A549 treated with Mapracorat at 1 μM for 4 hours (cell line): ENCODE results near the gene ZNF740. TPM values are rescaled to one million over a fixed set of nuclear protein-coding genes. Genes with fewer than 3 reads are reported as not detected.

Experiments
- total RNA-seq: library from RNA; stranded (reverse); fragments of 200-300 nt; extraction: Qiagen RNA extraction; gene quantifications from 5 replicates; pipeline ENCODE4 v1.2.3, GENCODE V29; 2022

ZNF740 gene
- total RNA-seq = 10.9 to 16.1 TPM (median 13.8 TPM) in 5 replicates

GRCh38 chr12:53180220-53180930 is at the start of gene ZNF740, which contains the start of gene CSAD:
TSS of gene ZNF740 (plus strand) at chr12:53180722. CDS start at chr12:53181984, 1,262 bp downstream.
TSS of gene CSAD (minus strand) at chr12:53180925. CDS start at chr12:53173470, 7,455 bp downstream.

GRCh38 chr12:53207042-53207441 is 26.5 kb downstream of the ZNF740 start, which contains the start of gene ITGB7:
TSS of gene ITGB7 (minus strand) at chr12:53207251. CDS start at chr12:53200443, 6,808 bp downstream.

GRCh38 chr12:53231921-53232645 is 51.6 kb downstream of the ZNF740 start, which contains the start of gene RARG:
TSS of gene RARG (minus strand) at chr12:53232209. CDS start at chr12:53227545, 4,664 bp downstream.

Other genes starting within 250 kb of the ZNF740 start
- 2,830 to 3,225 TPM (median 2,990 TPM) in 5 replicates for gene KRT18, start 231.6 kb upstream of the ZNF740 start, total RNA-seq
- 233 to 364 TPM (median 274 TPM) in 5 replicates for gene EIF4B, start 174.3 kb upstream of the ZNF740 start, total RNA-seq
- 35.6 to 67.7 TPM (median 53.7 TPM) in 5 replicates for gene TNS2, start 130.7 kb upstream of the ZNF740 start, total RNA-seq
- gene SPRYD3, start 101.3 kb upstream of the ZNF740 start, total RNA-seq = 31.6 to 38.1 TPM (median 36.6 TPM) in 5 replicates
- 157 to 250 TPM (median 241 TPM) in 5 replicates for gene IGFBP6, start 83.1 kb upstream of the ZNF740 start, total RNA-seq
- gene SOAT2, start 77.2 kb upstream of the ZNF740 start, total RNA-seq = 0.14 to 0.28 TPM (median 0.23 TPM) in 5 replicates
- gene CSAD, start 203 bp downstream of the ZNF740 start, total RNA-seq = 4.4 to 9.9 TPM (median 6.6 TPM) in 5 replicates
- gene ITGB7, start 26.5 kb downstream of the ZNF740 start, total RNA-seq = 0.35 to 0.84 TPM (median 0.55 TPM) in 5 replicates
- 19.2 to 26.6 TPM (median 24.6 TPM) in 5 replicates for gene RARG, start 51.5 kb downstream of the ZNF740 start, total RNA-seq
- gene ESPL1, start 87.6 kb downstream of the ZNF740 start, total RNA-seq = 15.5 to 21.8 TPM (median 19.0 TPM) in 5 replicates
- gene PFDN5, start 114.8 kb downstream of the ZNF740 start, total RNA-seq = 476 to 584 TPM (median 513 TPM) in 5 replicates
- 70.1 to 96.3 TPM (median 90.1 TPM) in 5 replicates for gene MYG1, start 119.0 kb downstream of the ZNF740 start, total RNA-seq
- gene AAAS, start 140.9 kb downstream of the ZNF740 start, total RNA-seq = 69.8 to 82.5 TPM (median 75.9 TPM) in 5 replicates
- gene SP7, start 155.6 kb downstream of the ZNF740 start, total RNA-seq = 0.09 TPM in 1 of 5 replicates, not detected in the others
- 18.4 to 25.2 TPM (median 20.4 TPM) in 5 replicates for gene SP1, start 199.5 kb downstream of the ZNF740 start, total RNA-seq
- 0.67 to 1.8 TPM (median 1.2 TPM) in 5 replicates for gene AMHR2, start 243.1 kb downstream of the ZNF740 start, total RNA-seq